Right lobe of liver (tissue), 5 donors: Measurements from ENCODE around the gene OTUD6A. TPM values are rescaled to one million over a fixed set of nuclear protein-coding genes. Genes with fewer than 3 reads are reported as not detected.

Experiments
- microRNA-seq, 2 donors: library from miRNA; unstranded; fragments of <30 nt; microRNA quantifications; one replicate each; pipeline ENCODE4, GENCODE V29; 2019 to 2020
- small RNA-seq, 2 experiments: library from RNA; depleted of rRNA; stranded (forward); fragments of <200 nt; gene quantifications; one replicate each; pipeline ENCODE3, GENCODE V24; 2016
- total RNA-seq, 6 experiments: library from RNA; depleted of rRNA in 2 of 6; stranded (reverse); fragments of >200 nt in 2 of 6; fragmentation: NEBNext Ultra II Directional in 3 of 6; extraction: Animal tissue kit (Norgen Biotek cat#: 25700) in 3 of 6; gene quantifications; one replicate each; pipeline versions ENCODE4 v1.1.0 to v1.2.4, GENCODE V29; 2016 to 2023
- donor health status: DM: no; HTN: no; CAD: no.
- donor health status: DM: no; HTN: no; CAD: no.
- donor health status: DM: no; HTN: yes; CAD: no.
- donor health status: DM: no; HTN: yes; CAD: no.

Gene OTUD6A
- total RNA-seq, 6 experiments from 2014 or later: not detected

Small RNAs within 50 kb of the gene (microRNA-seq; reads per million reads assigned to microRNA genes)
- 3.2 to 5.8 reads per million in 2 donors for gene MIR676

Small RNAs within 50 kb of the gene (small RNA-seq; reads per million reads assigned to genes)
- gene MIR676: 0 to 0.19 reads per million in 2 experiments

Other genes with a start within 250 kb of the OTUD6A start
- not detected for gene AWAT2, start 12.5 kb upstream of the OTUD6A start, total RNA-seq
- gene IGBP1, start 71.0 kb downstream of the OTUD6A start, total RNA-seq: 10 to 100 TPM in 5 of 6 experiments, 1 to 10 TPM in 1; 10.0 to 15.4 (median 11.4) TPM
- gene DGAT2L6, start 115.0 kb downstream of the OTUD6A start, total RNA-seq: not detected
- gene AWAT1, start 172.2 kb downstream of the OTUD6A start, total RNA-seq: not detected
- 1 to 10 TPM in 1 of 6 experiments, under 1 TPM in 5; 0.18 to 1.4 (median 0.26) TPM for gene P2RY4, start 197.7 kb downstream of the OTUD6A start, total RNA-seq
- not detected for gene ARR3, start 205.9 kb downstream of the OTUD6A start, total RNA-seq
- not detected for gene RAB41, start 219.7 kb downstream of the OTUD6A start, total RNA-seq
- 10 to 100 TPM; 12.5 to 20.9 (median 16.1) TPM for gene PDZD11, start 227.5 kb downstream of the OTUD6A start, total RNA-seq
- 1 to 10 TPM in 1 of 6 experiments, under 1 TPM in 4, not detected in 1; 0.19 to 1.4 (median 0.68) TPM for gene KIF4A, start 227.6 kb downstream of the OTUD6A start, total RNA-seq